ENCODE measurements around the gene BCL2L1.

DNA sequence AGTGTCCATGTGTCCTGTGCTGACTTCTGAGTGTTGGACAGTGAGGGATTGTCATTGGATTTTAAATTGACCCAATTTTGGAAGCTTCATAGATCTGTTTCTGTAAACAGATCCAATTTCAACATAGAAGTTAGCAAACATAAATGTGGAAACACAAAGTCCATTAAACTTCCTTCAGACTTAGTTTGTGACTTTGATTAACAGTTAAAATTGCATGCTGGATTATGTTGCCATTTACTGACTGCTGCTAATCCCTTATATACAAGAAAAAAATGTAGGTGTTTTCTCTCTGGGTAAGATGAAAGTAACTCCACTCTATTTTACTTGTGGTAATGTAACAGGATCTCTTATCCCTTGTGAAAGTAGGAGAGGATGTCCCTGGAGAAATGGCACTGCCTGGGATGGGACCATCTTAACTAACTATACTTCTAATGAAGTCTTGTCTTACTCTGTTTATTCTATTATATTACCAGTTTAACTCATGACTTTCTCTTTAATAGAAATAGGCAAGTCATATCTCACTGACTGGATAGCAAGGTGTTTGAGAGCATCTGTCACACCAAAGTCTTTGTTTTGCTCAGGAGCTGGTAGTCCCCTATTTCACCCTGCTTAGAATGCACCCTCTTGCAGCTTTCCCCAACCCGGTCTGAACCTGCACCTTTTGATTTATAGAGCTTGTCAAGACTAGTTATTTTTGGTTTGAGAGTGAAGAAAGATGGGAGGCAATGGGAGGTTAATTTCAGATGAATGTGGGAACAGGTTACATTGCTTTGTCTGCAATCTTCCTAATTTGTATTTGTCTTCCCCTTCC, 23.6 kb upstream of the BCL2L1 start:
- TF ChIP-seq POLR2A (IDR thresholded peaks at IDR 0.05; ENCODE audit: low read depth, low read length), result no peak
- TF ChIP-seq POLR2AphosphoS5 (IDR thresholded peaks at IDR 0.05; ENCODE audit: low read depth, low read length), result no peak
- no peak for TF ChIP-seq TAF1 (IDR thresholded peaks at IDR 0.05; ENCODE audit: borderline replicate concordance, low read depth, low read length)

Measured in GM12892 (cell line).